GM23248 (cell line): ENCODE measurements around the gene CCDC77.

Experiments
- EZH2 ChIP-seq: fragments of 200-600 bp; sonication (generic); IDR thresholded peaks from 2 replicates; pipeline ENCODE4 v1.6.1; 2018; ENCODE audit warnings: antibody characterized with exemption, mild to moderate bottlenecking; ENCODE audit not compliant: insufficient read depth, poor library complexity, severe bottlenecking
- EZH2phosphoT487 ChIP-seq: fragments of 200-600 bp; sonication (generic); IDR thresholded peaks from 2 replicates; pipeline ENCODE4 v1.6.1; 2018; ENCODE audit warnings: antibody characterized with exemption, moderate library complexity, mild to moderate bottlenecking, low read depth; ENCODE audit not compliant: insufficient read depth

DNA sequence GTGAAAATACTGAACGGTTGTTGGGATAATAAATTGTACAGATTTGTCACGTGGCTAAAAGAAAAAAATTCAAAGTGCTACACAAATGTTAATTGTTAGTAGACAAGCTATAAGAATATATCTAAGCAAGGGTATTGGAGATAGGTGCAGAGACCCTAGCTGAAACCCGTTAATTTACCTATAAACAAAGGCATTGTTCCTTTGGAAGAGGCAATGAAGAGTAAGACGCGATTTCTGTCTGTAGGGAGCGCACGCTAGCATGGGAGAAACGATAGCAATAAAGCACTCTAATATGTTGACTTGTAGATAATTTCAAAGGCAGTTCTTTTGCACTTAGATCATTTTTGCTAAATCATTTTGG is 565 bp downstream of the CCDC77 start:
- no peak for TF ChIP-seq EZH2phosphoT487
- TF ChIP-seq EZH2: no peak
